ENCODE measurements around the gene KLF4. TPM values are rescaled to one million over a fixed set of nuclear protein-coding genes. Genes with fewer than 3 reads are reported as not detected.

The KLF4 gene
- total RNA-seq, 2 donors from 2014 or later: 45.2 to 66.9 TPM

- peak in 1 of 2 donors; percentile 2 for ATAC-seq
- intact Hi-C loops (cut with DNase I): loop anchor here in 1 of 2 donors (2.0 kb wide), 1 partner anchor 146 kb away; no protein-coding TSS in a partner anchor
- peak; percentile 60 for DNase-seq
Measured at GRCh38 chr9:107490606-107490970, 1.0 kb upstream of the KLF4 start.

- DNase-seq: no peak
- peak in 1 of 2 donors; percentile 28 for ATAC-seq
- intact Hi-C loops (cut with DNase I): loop anchor here (5.0 to 10.0 kb wide), 2 partner anchors 258 to 786 kb away; no protein-coding TSS in a partner anchor
Measured at GRCh38 chr9:107489144-107489673, 360 bp downstream of the KLF4 start.

GRCh38 chr9:107488375-107489143 is 1.0 kb downstream of the KLF4 start:
- peak; percentile 13 to 33 for ATAC-seq
- intact Hi-C loops (cut with DNase I): loop anchor here (5.0 to 10.0 kb wide), 2 partner anchors 259 to 786 kb away; no protein-coding TSS in a partner anchor
- DNase-seq: peak; percentile 82

- ATAC-seq (peak; percentile 0 to 9), DNase-seq (peak; percentile 78)
- intact Hi-C loops (cut with DNase I): loop anchor here (5.0 to 10.0 kb wide), 2 partner anchors 260 to 787 kb away; no protein-coding TSS in a partner anchor
Measured at GRCh38 chr9:107487521-107488374, 1.8 kb downstream of the KLF4 start.

- intact Hi-C loops (cut with DNase I): loop anchor here (5.0 to 10.0 kb wide), 2 partner anchors 260 to 788 kb away; no protein-coding TSS in a partner anchor
- ATAC-seq: no peak
- peak; percentile 32 for DNase-seq
Measured at GRCh38 chr9:107486674-107487520, 2.7 kb downstream of the KLF4 start.

GRCh38 chr9:107485458-107486043 is 4.0 kb downstream of the KLF4 start:
- intact Hi-C loops (cut with DNase I): loop anchor here (5.0 to 10.0 kb wide), 2 partner anchors 262 to 789 kb away; no protein-coding TSS in a partner anchor
- DNase-seq: no peak
- no peak for ATAC-seq

GRCh38 chr9:107484117-107484723 is 5.3 kb downstream of the KLF4 start:
- ATAC-seq (peak; percentile 35 to 56), DNase-seq (no peak)
- intact Hi-C loops (cut with DNase I): loop anchor here (1.0 to 10.0 kb wide), 4 partner anchors 788 to 1083 kb away; no protein-coding TSS in a partner anchor

- DNase-seq (no peak), ATAC-seq (no peak)
- intact Hi-C loops (cut with DNase I): loop anchor here (1.0 to 10.0 kb wide), 4 partner anchors 789 to 1084 kb away; no protein-coding TSS in a partner anchor
Measured at GRCh38 chr9:107483666-107484065, 5.9 kb downstream of the KLF4 start.

GRCh38 chr9:107481035-107481434 is 8.5 kb downstream of the KLF4 start:
- no peak for ATAC-seq

GRCh38 chr9:107480386-107480789 is 9.2 kb downstream of the KLF4 start:
- ATAC-seq: peak; percentile 39 to 47
- peak; percentile 62 for DNase-seq
- intact Hi-C loops (cut with DNase I): loop anchor here (5.0 to 10.0 kb wide), 3 partner anchors 794 to 1087 kb away; no protein-coding TSS in a partner anchor

More at GRCh38 chr9:107481035-107481434, 8.5 kb downstream of the KLF4 start:
- DNase-seq: no peak
- intact Hi-C loops (cut with DNase I): loop anchor here (5.0 to 10.0 kb wide), 3 partner anchors 794 to 1086 kb away; no protein-coding TSS in a partner anchor

- intact Hi-C loops (cut with DNase I): no loop called here
- peak in 1 of 2 donors; percentile 26 for ATAC-seq
- DNase-seq: no peak
Measured at GRCh38 chr9:107478805-107479204, 10.8 kb downstream of the KLF4 start.

GRCh38 chr9:107474124-107474523 is 15.4 kb downstream of the KLF4 start:
- intact Hi-C loops (cut with DNase I): no loop called here
- DNase-seq (no peak), ATAC-seq (no peak)

GRCh38 chr9:107472581-107473340 is 16.8 kb downstream of the KLF4 start:
- intact Hi-C loops (cut with DNase I): no loop called here
- no peak for ATAC-seq
- DNase-seq: no peak

GRCh38 chr9:107471552-107471951 is 18.0 kb downstream of the KLF4 start:
- intact Hi-C loops (cut with DNase I): no loop called here
- ATAC-seq (no peak), DNase-seq (no peak)

GRCh38 chr9:107467416-107467815 is 22.2 kb downstream of the KLF4 start:
- ATAC-seq (no peak), DNase-seq (no peak)
- intact Hi-C loops (cut with DNase I): loop anchor here in 1 of 2 donors (5.0 kb wide), 2 partner anchors 805 to 1100 kb away; no protein-coding TSS in a partner anchor

GRCh38 chr9:107466826-107467225 is 22.7 kb downstream of the KLF4 start:
- DNase-seq: no peak
- intact Hi-C loops (cut with DNase I): loop anchor here in 1 of 2 donors (5.0 kb wide), 2 partner anchors 805 to 1100 kb away; no protein-coding TSS in a partner anchor
- ATAC-seq: no peak
